AG09309 (cell line): ENCODE measurements around the gene COLEC11.
A peak's percentile ranks its signal among the peaks of the same experiment; 100 is the strongest.
"Not testable (repeated sequence)": the region's sequence is repeated elsewhere in the genome, so short reads cannot be mapped to it uniquely, and the experiment has no call there.

Experiments
- DNase-seq: peaks from one replicate; pipeline ENCODE4 v3.0.0-alpha.2; 2010; ENCODE audit warnings: low read depth
- H3K4me3 ChIP-seq: 2 replicates; pipeline ENCODE4 v1.5.1; 2011; ENCODE audit warnings: mild to moderate bottlenecking, low read depth, low read length, moderate library complexity; ENCODE audit not compliant: control insufficient read depth
- TF ChIP-seq, protein P1 (sequence below): IDR thresholded peaks from 2 replicates; pipeline ENCODE4 v1.5.1; 2011; ENCODE audit warnings: mild to moderate bottlenecking, low read depth, low read length, inconsistent platforms; ENCODE audit not compliant: insufficient read depth, control insufficient read depth; ENCODE audit errors: missing control alignments

The COLEC11 gene

DNA sequence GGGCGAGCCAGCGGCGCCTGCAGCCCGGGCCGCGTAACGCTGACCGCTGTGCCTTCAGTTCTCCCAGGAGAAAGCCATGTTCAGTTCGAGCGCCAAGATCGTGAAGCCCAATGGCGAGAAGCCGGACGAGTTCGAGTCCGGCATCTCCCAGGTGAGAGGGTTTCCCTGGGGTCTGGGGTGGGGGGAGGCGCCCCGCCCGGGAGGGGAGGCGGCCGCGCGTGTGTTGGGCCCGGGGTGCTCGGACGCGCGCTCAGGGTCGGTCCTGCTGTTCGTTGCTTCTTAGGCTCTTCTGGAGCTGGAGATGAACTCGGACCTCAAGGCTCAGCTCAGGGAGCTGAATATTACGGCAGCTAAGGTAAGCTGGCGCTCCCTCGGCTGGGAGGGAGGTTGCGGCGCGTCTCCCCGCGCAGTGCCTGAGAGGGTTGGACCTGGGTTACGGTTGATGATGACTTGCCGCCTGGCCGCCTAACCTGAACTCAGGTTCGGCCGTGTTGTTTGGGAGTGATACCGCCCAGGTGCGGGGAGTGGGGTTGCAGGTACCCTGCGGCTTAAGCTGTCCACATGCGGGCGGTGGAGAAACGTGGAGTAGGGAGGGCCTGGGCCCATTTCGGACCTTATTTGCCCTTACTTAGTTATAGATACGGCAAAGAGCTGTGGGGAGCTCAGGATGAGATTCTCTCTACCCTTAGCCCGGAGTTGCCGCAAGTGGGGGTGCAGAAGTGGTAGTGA, 19.2 kb upstream of the COLEC11 start:
- peak overlapping the region; percentile 99 for H3K4me3 ChIP-seq
- DNase-seq: no peak
- TF ChIP-seq, protein P1, sequence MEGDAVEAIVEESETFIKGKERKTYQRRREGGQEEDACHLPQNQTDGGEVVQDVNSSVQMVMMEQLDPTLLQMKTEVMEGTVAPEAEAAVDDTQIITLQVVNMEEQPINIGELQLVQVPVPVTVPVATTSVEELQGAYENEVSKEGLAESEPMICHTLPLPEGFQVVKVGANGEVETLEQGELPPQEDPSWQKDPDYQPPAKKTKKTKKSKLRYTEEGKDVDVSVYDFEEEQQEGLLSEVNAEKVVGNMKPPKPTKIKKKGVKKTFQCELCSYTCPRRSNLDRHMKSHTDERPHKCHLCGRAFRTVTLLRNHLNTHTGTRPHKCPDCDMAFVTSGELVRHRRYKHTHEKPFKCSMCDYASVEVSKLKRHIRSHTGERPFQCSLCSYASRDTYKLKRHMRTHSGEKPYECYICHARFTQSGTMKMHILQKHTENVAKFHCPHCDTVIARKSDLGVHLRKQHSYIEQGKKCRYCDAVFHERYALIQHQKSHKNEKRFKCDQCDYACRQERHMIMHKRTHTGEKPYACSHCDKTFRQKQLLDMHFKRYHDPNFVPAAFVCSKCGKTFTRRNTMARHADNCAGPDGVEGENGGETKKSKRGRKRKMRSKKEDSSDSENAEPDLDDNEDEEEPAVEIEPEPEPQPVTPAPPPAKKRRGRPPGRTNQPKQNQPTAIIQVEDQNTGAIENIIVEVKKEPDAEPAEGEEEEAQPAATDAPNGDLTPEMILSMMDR: no peak

- H3K4me3 ChIP-seq: peak overlapping the region; percentile 99
- DNase-seq: not testable (repeated sequence)
These were observed 18.7 kb upstream of the COLEC11 start for GRCh38 chr2:3576263-3576630.

- TF ChIP-seq, protein P1: no peak
- H3K4me3 ChIP-seq: no peak overlapping the region
- DNase-seq: no peak
These were observed 15.9 kb upstream of the COLEC11 start for GRCh38 chr2:3578987-3579386.

- TF ChIP-seq, protein P1: no peak
- no peak for DNase-seq
- H3K4me3 ChIP-seq: no peak overlapping the region
These were observed 14.5 kb upstream of the COLEC11 start for GRCh38 chr2:3580449-3580848.

GRCh38 chr2:3581367-3582262, 13.3 kb upstream of the COLEC11 start:
- DNase-seq: no peak
- TF ChIP-seq, protein P1: no peak

DNA sequence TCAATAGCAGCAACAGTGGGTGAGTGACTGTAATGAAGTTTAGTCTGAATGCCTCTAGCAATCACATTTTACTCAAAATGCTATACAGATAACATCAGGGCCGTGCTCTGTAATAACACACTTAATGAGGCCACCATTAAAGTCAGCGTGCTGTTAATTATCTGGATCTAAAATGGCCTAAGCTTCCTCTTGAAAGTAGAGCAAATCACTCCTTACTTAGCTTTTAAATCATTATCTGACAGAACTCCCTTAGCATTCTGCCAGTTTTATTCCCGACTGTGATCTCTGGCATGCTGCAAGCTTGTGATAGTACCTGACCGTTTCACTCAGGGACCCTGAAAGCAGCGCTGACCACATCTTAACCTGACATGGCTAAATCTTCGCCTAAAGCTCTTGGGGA, 10.8 kb upstream of the COLEC11 start:
- TF ChIP-seq, protein P1: no peak
- DNase-seq: no peak
- H3K4me3 ChIP-seq: no peak overlapping the region

More at GRCh38 chr2:3581367-3582262, 13.3 kb upstream of the COLEC11 start:
- no peak overlapping the region for H3K4me3 ChIP-seq
